ENCODE results near the gene RFTN2.

- TF ChIP-seq CTCF (IDR thresholded peaks at IDR 0.05; ENCODE audit: low read length) = no peak
- no peak for TF ChIP-seq EZH2 (IDR thresholded peaks at IDR 0.05; ENCODE audit: borderline replicate concordance, low read length)
Observed at GRCh38 chr2:197704434-197705120, 29.2 kb upstream of the RFTN2 start.
